Body of pancreas (tissue), 4 donors: ENCODE data around the gene INF2.

Source experiments
- POLR2A ChIP-seq, 3 donors: fragments of 450-650 bp; IDR thresholded peaks; one replicate each; pipeline ENCODE4 v1.6.1; 2016; ENCODE audit warnings: antibody characterized with exemption in 3 of 3, mild to moderate bottlenecking in 2 of 3
- TF ChIP-seq, protein P1 (sequence below), 7 experiments: fragments of 450-650 bp in 4 of 7; fragments of 200-600 bp in 3 of 7; sonication (generic) in 3 of 7; IDR thresholded peaks; one replicate each; pipeline ENCODE4 v1.5.1; 2016 to 2019; ENCODE audit warnings: antibody characterized with exemption in 7 of 7

DNA sequence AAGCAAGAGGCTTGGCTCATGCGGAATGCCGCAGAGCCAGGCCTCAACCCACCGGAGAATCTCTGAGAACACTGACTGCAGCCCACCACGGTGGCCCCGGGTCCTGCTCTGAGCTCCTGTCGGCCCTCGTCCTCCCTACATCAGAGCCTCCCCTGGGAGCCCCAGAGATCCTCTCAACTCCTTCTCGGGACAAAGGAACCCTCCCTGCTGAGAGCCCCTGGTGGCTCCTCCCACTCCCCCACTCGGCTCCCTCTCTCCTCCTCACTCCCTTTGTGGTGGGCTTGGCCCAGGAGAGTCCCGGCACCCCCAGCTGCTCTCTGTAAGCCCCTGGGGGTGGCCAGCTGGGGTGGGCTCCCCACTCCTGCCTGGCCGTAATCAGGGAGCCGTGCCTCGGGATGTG, 11.1 kb upstream of the INF2 start:
- no peak for TF ChIP-seq POLR2A (IDR thresholded peaks at IDR 0.05)
- TF ChIP-seq, protein P1, sequence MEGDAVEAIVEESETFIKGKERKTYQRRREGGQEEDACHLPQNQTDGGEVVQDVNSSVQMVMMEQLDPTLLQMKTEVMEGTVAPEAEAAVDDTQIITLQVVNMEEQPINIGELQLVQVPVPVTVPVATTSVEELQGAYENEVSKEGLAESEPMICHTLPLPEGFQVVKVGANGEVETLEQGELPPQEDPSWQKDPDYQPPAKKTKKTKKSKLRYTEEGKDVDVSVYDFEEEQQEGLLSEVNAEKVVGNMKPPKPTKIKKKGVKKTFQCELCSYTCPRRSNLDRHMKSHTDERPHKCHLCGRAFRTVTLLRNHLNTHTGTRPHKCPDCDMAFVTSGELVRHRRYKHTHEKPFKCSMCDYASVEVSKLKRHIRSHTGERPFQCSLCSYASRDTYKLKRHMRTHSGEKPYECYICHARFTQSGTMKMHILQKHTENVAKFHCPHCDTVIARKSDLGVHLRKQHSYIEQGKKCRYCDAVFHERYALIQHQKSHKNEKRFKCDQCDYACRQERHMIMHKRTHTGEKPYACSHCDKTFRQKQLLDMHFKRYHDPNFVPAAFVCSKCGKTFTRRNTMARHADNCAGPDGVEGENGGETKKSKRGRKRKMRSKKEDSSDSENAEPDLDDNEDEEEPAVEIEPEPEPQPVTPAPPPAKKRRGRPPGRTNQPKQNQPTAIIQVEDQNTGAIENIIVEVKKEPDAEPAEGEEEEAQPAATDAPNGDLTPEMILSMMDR (IDR thresholded peaks at IDR 0.05), result no peak
